SU-DHL-6 (cell line): ENCODE measurements around the gene YIPF6.

ENCODE experiments used
- EZH2phosphoT487 ChIP-seq: fragments of 200-600 bp; sonication (generic), shearing (Covaris generic); conservative IDR thresholded peaks from 2 replicates; pipeline ENCODE4 v1.6.1; 2018; ENCODE audit warnings: mild to moderate bottlenecking, antibody characterized with exemption, low read length, moderate library complexity, mixed read lengths
- TF ChIP-seq, protein P1 (sequence below): fragments of 200-600 bp; sonication (generic); IDR thresholded peaks from one replicate; pipeline ENCODE4 v1.5.1; 2017; ENCODE audit warnings: antibody characterized with exemption, mild to moderate bottlenecking, low read length, moderate library complexity; ENCODE audit not compliant: insufficient read depth, poor library complexity, severe bottlenecking

DNA sequence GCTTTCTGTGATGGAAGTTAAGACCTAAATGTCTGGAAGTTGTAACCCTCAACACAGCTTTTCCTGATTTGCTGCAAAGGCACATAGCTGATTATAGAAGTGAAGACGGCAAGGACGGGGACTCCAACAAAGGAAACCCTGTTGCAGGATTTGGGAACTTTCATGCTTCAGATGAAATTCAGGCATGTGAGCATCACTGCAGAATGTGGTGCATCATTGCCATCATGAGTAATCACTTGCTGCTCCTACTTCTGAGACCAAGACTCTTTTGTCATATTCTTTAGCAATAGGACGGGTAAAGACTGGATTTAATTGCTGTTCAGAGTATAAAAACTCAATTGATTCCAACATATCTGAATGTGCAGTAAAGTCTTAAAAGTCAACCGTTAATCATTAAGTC lies 35.8 kb downstream of the YIPF6 start:
- TF ChIP-seq, protein P1, sequence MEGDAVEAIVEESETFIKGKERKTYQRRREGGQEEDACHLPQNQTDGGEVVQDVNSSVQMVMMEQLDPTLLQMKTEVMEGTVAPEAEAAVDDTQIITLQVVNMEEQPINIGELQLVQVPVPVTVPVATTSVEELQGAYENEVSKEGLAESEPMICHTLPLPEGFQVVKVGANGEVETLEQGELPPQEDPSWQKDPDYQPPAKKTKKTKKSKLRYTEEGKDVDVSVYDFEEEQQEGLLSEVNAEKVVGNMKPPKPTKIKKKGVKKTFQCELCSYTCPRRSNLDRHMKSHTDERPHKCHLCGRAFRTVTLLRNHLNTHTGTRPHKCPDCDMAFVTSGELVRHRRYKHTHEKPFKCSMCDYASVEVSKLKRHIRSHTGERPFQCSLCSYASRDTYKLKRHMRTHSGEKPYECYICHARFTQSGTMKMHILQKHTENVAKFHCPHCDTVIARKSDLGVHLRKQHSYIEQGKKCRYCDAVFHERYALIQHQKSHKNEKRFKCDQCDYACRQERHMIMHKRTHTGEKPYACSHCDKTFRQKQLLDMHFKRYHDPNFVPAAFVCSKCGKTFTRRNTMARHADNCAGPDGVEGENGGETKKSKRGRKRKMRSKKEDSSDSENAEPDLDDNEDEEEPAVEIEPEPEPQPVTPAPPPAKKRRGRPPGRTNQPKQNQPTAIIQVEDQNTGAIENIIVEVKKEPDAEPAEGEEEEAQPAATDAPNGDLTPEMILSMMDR: no peak
- no peak for TF ChIP-seq EZH2phosphoT487
